Spleen (tissue), 11 donors: ENCODE results near the gene NSMCE3. TPM values are rescaled to one million over a fixed set of nuclear protein-coding genes. Genes with fewer than 3 reads are reported as not detected.

Experiments
- DNase-seq: peaks from one replicate; pipeline ENCODE4 v3.0.0-alpha.2; 2020
- H3K27ac ChIP-seq, 8 donors: fragments of 200-600 bp; sonication (generic) in 7 of 8; 1 replicate in 4 of 8; 2 replicates in 4 of 8; pipeline versions ENCODE4 v1.5.0 to v1.8.0; 2016 to 2021; ENCODE audit warnings: inconsistent platforms in 4 of 8, mild to moderate bottlenecking in 4 of 8, moderate library complexity in 1 of 8
- H3K27me3 ChIP-seq, 7 donors: fragments of 200-600 bp; sonication (generic) in 6 of 7; replicated peaks in 1 of 7; 1 replicate in 4 of 7; 2 replicates in 3 of 7; pipeline versions ENCODE4 v1.5.0 to v1.8.0; 2016 to 2021; ENCODE audit warnings: inconsistent platforms in 3 of 7, mild to moderate bottlenecking in 1 of 7
- H3K36me3 ChIP-seq, 6 donors: fragments of 200-600 bp; sonication (generic) in 5 of 6; 1 replicate in 4 of 6; 2 replicates in 2 of 6; pipeline versions ENCODE4 v1.5.0 to v1.8.0; 2016 to 2021; ENCODE audit warnings: inconsistent platforms in 2 of 6
- H3K4me1 ChIP-seq, 6 donors: fragments of 200-600 bp; sonication (generic) in 5 of 6; 1 replicate in 3 of 6; 2 replicates in 3 of 6; pipeline versions ENCODE4 v1.5.0 to v1.8.0; 2016 to 2021; ENCODE audit warnings: inconsistent platforms in 3 of 6
- H3K4me3 ChIP-seq, 8 donors: fragments of 200-600 bp; sonication (generic) in 7 of 8; 1 replicate in 4 of 8; 2 replicates in 4 of 8; pipeline versions ENCODE4 v1.5.0 to v1.8.0; 2016 to 2021; ENCODE audit warnings: inconsistent platforms in 4 of 8, mild to moderate bottlenecking in 4 of 8, moderate library complexity in 2 of 8
- H3K9me3 ChIP-seq, 8 donors: fragments of 200-600 bp; sonication (generic) in 7 of 8; 1 replicate in 4 of 8; 2 replicates in 4 of 8; pipeline versions ENCODE4 v1.5.0 to v1.8.0; 2016 to 2021; ENCODE audit warnings: inconsistent platforms in 4 of 8
- POLR2A ChIP-seq, 3 donors: fragments of 450-650 bp; IDR thresholded peaks; one replicate each; pipeline ENCODE4 v1.5.1; 2017; ENCODE audit warnings: antibody characterized with exemption in 3 of 3, mild to moderate bottlenecking in 1 of 3
- POLR2AphosphoS5 ChIP-seq, 3 donors: sonication (generic); formaldehyde crosslinking; IDR thresholded peaks; one replicate each; pipeline ENCODE4 v1.5.1; 2017; ENCODE audit warnings: antibody characterized with exemption in 3 of 3
- WGBS, 5 donors: extraction: QIAGEN DNeasy Blood & Tissue Kit in 3 of 5; methylation state at CpG; one replicate each; pipeline versions ENCODE4 v1.1.5 to v1.1.7; 2013 to 2018; 5-methylcytosine and 5-hydroxymethylcytosine counted together
- intact Hi-C: fragments of 100-400 bp; cut with DNase I; formaldehyde crosslinking; loops from one replicate; pipeline ENCODE4 v1.15.0; 2023; ENCODE audit warnings: low total_unique reads
- polyA plus RNA-seq, 3 donors: library from polyadenylated mRNA; stranded (reverse); fragments of 200-250 nt; gene quantifications; one replicate each; pipeline ENCODE4 v1.2.1, GENCODE V29; 2013
- total RNA-seq, 7 donors: library from RNA; depleted of rRNA in 3 of 7; stranded (reverse); fragments of >200 nt in 3 of 7; fragmentation: NEBNext Ultra II Directional in 4 of 7; extraction: Animal tissue kit (Norgen Biotek cat#: 25700) in 4 of 7; gene quantifications; one replicate each; pipeline versions ENCODE4 v1.1.0 to v1.2.1, GENCODE V29; 2016 to 2021
- TF ChIP-seq, protein P1 (sequence below), 11 experiments: fragments of 200-600 bp in 7 of 11; fragments of 450-650 bp in 4 of 11; sonication (generic) in 4 of 11; IDR thresholded peaks in 8 of 11; conservative IDR thresholded peaks in 3 of 11; 1 replicate in 7 of 11; 2 replicates in 4 of 11; pipeline versions ENCODE4 v1.4.0 to v1.8.0; 2016 to 2021; ENCODE audit warnings: antibody characterized with exemption in 11 of 11, inconsistent platforms in 4 of 11, mild to moderate bottlenecking in 1 of 11
- donor health status: healthy with polysubstance abuse.
- donor health status: DM: no; HTN: no; CAD: no; lungs with moderate emphysema.
- donor health status: DM: no; HTN: no; CAD: no.
- donor health status: Bipolar disorder and iron deficiency.
- donor health status: healthy.
- donor health status: DM: no; HTN: no; CAD: no.
- donor health status: DM: yes; HTN: yes; CAD: no.

Gene NSMCE3
- total and polyA plus RNA-seq, 10 donors = 6.5 to 10.8 (median 9.6) TPM

DNA sequence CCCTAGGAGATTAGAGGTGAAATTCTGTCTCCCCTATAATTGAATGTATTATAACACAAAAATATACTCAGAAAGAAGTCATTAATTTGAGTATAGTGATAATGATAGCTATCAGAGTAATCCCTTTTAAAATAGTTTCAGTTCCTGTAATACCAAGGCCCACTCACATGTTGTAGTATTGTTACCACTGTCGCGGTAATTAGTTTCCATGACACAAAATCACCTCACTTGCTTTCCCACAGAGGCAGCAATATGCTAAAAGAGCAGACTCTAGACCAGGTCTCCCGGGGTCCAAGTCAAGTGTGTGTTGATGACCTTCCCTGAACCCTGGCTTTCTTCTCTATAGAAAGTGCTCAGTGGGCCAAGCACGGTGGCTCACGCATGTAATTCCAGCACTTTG lies 39.5 kb upstream of the NSMCE3 start:
- peaks cover 0 to 6% (median 0%) of the 10 kb centered on the region in 7 donors for H3K27me3 ChIP-seq
- WGBS, 5 donors = 62 to 84% (median 80%) methylated on average over 5 of the region's 5 CpGs
- no peaks in the 10 kb centered on the region for H3K9me3 ChIP-seq
- intact Hi-C loops = no loop called here
- TF ChIP-seq POLR2A (IDR thresholded peaks at IDR 0.05) (no peak), POLR2AphosphoS5 (IDR thresholded peaks at IDR 0.05) (no peak)
- TF ChIP-seq, protein P1, sequence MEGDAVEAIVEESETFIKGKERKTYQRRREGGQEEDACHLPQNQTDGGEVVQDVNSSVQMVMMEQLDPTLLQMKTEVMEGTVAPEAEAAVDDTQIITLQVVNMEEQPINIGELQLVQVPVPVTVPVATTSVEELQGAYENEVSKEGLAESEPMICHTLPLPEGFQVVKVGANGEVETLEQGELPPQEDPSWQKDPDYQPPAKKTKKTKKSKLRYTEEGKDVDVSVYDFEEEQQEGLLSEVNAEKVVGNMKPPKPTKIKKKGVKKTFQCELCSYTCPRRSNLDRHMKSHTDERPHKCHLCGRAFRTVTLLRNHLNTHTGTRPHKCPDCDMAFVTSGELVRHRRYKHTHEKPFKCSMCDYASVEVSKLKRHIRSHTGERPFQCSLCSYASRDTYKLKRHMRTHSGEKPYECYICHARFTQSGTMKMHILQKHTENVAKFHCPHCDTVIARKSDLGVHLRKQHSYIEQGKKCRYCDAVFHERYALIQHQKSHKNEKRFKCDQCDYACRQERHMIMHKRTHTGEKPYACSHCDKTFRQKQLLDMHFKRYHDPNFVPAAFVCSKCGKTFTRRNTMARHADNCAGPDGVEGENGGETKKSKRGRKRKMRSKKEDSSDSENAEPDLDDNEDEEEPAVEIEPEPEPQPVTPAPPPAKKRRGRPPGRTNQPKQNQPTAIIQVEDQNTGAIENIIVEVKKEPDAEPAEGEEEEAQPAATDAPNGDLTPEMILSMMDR (IDR thresholded peaks at IDR 0.05 in 8 of 11, conservative IDR thresholded peaks at IDR 0.05 in 3 of 11) = no peak
- no peak for DNase-seq
- H3K27ac ChIP-seq = no peak overlapping the region
- no peaks in the 10 kb centered on the region for H3K36me3 ChIP-seq
- no peak overlapping the region for H3K4me3 ChIP-seq
- peaks cover 0 to 9% (median 0%) of the 10 kb centered on the region in 6 donors for H3K4me1 ChIP-seq

- no peak overlapping the region for H3K27ac ChIP-seq
- H3K4me3 ChIP-seq = no peak overlapping the region
- H3K36me3 ChIP-seq = no peaks in the 10 kb centered on the region
- peaks cover 0 to 6% (median 0%) of the 10 kb centered on the region in 7 donors for H3K27me3 ChIP-seq
- peaks cover 0 to 9% (median 0%) of the 10 kb centered on the region in 6 donors for H3K4me1 ChIP-seq
- DNase-seq = no peak
- intact Hi-C loops = no loop called here
- TF ChIP-seq POLR2AphosphoS5 (IDR thresholded peaks at IDR 0.05) (no peak), POLR2A (IDR thresholded peaks at IDR 0.05) (no peak)
- TF ChIP-seq, protein P1 (IDR thresholded peaks at IDR 0.05 in 8 of 11, conservative IDR thresholded peaks at IDR 0.05 in 3 of 11) = no peak
- 82 to 91% (median 87%) methylated on average over 7 of the region's 7 CpGs for WGBS, 5 donors
- no peaks in the 10 kb centered on the region for H3K9me3 ChIP-seq
These were observed 38.7 kb upstream of the NSMCE3 start for GRCh38 chr15:29308299-29308698.

DNA sequence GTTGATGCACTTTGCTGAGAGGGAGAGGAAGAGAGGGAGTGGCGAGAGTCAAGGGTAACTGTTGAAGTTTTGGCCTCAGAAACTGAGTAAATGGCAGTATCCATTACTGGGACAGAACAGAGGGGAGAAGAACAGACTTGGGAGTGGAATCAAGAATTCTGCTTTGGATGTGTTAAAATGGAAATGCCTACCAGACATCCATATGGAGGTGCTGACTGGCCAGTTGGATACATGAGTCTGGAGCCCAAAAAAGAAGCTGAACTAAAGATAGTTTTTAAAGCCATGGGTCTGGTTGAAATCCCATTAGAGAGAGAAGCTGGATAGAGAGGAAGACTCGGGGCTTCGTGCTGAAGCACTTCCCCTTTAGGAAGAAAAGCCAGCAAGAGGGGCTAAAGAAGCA lies 35.9 kb upstream of the NSMCE3 start:
- Histone ChIP-seq H3K4me1 (peaks cover 0 to 9% (median 0%) of the 10 kb centered on the region in 6 donors), H3K9me3 (no peaks in the 10 kb centered on the region), H3K27me3 (peaks cover 0 to 6% (median 0%) of the 10 kb centered on the region in 7 donors), H3K27ac (no peak overlapping the region), H3K36me3 (no peaks in the 10 kb centered on the region), H3K4me3 (no peak overlapping the region)
- intact Hi-C loops = no loop called here
- WGBS, 5 donors = 39 to 62% (median 47%) methylated on average over 3 of the region's 3 CpGs
- TF ChIP-seq, protein P1 (IDR thresholded peaks at IDR 0.05 in 8 of 11, conservative IDR thresholded peaks at IDR 0.05 in 3 of 11) = no peak
- TF ChIP-seq POLR2AphosphoS5 (IDR thresholded peaks at IDR 0.05) = no peak
- no peak for TF ChIP-seq POLR2A (IDR thresholded peaks at IDR 0.05)
- no peak for DNase-seq

- no peak for DNase-seq
- no peaks in the 10 kb centered on the region for H3K4me1 ChIP-seq
- WGBS, 5 donors = 84 to 92% (median 89%) methylated on average over 7 of the region's 7 CpGs
- no peaks in the 10 kb centered on the region for H3K9me3 ChIP-seq
- H3K36me3 ChIP-seq = no peaks in the 10 kb centered on the region
- intact Hi-C loops = no loop called here
- H3K4me3 ChIP-seq = no peak overlapping the region
- H3K27ac ChIP-seq = no peak overlapping the region
- peaks cover 0 to 6% (median 0%) of the 10 kb centered on the region in 7 donors for H3K27me3 ChIP-seq
- TF ChIP-seq, protein P1 (IDR thresholded peaks at IDR 0.05 in 8 of 11, conservative IDR thresholded peaks at IDR 0.05 in 3 of 11) = no peak
- TF ChIP-seq POLR2AphosphoS5 (IDR thresholded peaks at IDR 0.05) = no peak
- TF ChIP-seq POLR2A (IDR thresholded peaks at IDR 0.05) = no peak
These were observed 33.2 kb upstream of the NSMCE3 start for GRCh38 chr15:29302871-29303270.
